ENCODE results near the gene DYNC2LI1.

Gene DYNC2LI1

GRCh38 chr2:43851011-43851980 is 77.5 kb downstream of the DYNC2LI1 start:
- DNase-seq: no peak

- no peak for DNase-seq
Measured at GRCh38 chr2:43852196-43852730, 78.4 kb downstream of the DYNC2LI1 start.

DNA sequence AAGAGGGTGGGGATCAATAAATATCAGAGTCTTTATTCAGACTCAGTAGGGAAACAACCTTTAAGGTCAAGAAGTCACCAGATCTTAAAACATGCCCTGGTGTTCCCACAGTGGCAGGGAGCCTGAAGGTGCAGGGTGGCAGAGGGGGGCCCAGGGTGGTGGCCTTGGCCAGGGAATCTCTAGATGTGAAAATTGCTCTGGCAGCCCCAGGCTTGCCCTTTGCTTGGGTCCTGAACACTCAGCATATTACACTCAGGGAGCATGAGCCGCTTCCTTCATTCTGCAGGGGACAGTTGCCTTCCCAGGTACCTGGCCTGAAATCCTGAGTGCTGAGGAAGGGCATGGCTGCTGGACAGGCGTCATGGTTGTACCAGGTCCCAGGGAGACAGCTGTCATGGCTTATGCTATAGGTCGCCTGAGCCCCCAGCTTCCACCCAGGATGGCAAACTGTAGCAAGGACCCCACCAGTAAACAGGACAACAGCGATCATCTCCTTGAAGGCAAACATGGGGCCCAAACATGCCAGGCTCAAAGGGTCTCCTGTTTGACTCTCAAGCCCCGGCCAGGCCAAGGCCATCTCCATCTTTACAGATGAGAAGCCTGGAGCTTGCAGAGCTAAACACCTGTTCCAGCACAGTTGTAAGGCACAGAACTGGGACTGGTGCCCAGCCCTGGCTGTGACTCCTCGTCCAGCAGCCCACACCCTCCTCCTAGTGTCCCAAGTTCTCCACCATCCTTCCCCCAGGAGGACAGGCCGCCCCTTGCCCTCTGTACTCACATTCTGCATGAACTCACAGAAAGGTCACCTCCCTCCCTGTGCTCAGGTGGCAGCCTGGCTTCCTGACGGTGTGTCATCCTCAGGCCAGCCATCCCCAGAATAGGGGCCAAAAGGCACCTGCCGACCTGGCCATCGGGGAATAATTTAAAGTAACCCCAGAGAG is 79.6 kb downstream of the DYNC2LI1 start:
- DNase-seq: no peak

DNA sequence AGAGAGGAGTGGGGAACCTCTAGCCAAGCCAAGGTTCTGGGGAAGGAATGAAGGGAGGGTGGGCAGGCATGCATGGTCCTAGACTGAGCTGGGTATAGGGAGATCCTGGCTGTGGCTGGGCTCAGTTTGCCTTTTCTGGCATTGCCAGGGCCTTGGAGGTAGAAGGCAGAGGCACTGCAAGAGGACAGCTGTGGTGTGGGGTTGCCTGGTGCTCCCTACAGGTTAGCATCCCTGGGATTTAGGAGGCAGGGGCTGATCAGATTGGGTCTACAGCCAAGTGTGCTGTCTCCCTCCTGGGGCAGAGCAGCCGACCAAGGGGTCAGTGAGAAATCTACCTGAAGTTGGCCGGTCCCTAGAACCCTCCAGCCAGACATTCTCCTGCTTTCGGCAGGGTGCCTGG is 80.8 kb downstream of the DYNC2LI1 start:
- no peak for DNase-seq

DNA sequence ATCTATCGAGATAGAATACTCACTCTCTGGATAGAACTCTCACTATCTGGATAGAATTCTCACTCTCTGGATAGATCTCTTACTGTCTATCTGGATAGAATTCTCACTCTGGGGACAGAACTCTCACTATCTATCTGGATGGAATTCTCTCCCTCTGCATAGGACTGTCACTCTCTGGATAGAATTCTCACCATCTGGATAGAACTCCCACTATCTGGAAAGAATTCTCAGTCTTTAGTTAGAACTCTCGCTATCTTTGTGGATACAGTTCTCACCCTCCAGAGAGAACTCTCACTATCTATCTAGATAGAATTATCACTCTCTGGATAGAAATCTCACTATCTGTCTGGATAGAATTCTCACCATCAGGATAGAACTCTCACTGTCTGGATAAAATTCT is 81.5 kb downstream of the DYNC2LI1 start:
- no peak for DNase-seq

Measured in T-helper 2 cell (primary cell).